Body of pancreas (tissue), 4 donors: ENCODE results near the gene HID1. TPM values are rescaled to one million over a fixed set of nuclear protein-coding genes. Genes with fewer than 3 reads are reported as not detected.

Experiments used
- ATAC-seq: fragments of 150-250 bp; one replicate; pipeline ENCODE4 v1.9.1; 2016
- DNase-seq, 4 donors: peaks; one replicate each; pipeline ENCODE4 v3.0.0-alpha.2; 2019
- H3K27ac ChIP-seq, 4 donors: fragments of 200-600 bp; sonication (generic); 1 replicate in 3 of 4; 2 replicates in 1 of 4; pipeline versions ENCODE4 v1.5.1 to v1.6.1; 2016 to 2019; ENCODE audit warnings: mild to moderate bottlenecking in 1 of 4, mixed read lengths in 1 of 4, moderate library complexity in 1 of 4
- H3K27me3 ChIP-seq, 2 donors: fragments of 200-600 bp; sonication (generic); one replicate each; pipeline ENCODE4 v1.6.0; 2016; ENCODE audit warnings: mild to moderate bottlenecking in 1 of 2
- H3K36me3 ChIP-seq, 2 donors: fragments of 200-600 bp; sonication (generic); replicated peaks in 1 of 2; 2 replicates each; pipeline ENCODE4 v1.5.1; 2016; ENCODE audit warnings: low read depth in 2 of 2; ENCODE audit not compliant: insufficient read depth in 1 of 2
- H3K4me1 ChIP-seq: fragments of 200-600 bp; sonication (generic); one replicate; pipeline ENCODE4 v1.6.0; 2016
- H3K4me3 ChIP-seq, 2 donors: fragments of 200-600 bp; sonication (generic); 1 replicate in 1 of 2; 2 replicates in 1 of 2; pipeline ENCODE4 v1.5.1; 2016 to 2019
- H3K9me3 ChIP-seq, 3 donors: fragments of 200-600 bp; sonication (generic); 1 replicate in 2 of 3; 2 replicates in 1 of 3; pipeline ENCODE4 v1.5.1; 2016
- POLR2A ChIP-seq, 3 donors: fragments of 450-650 bp; IDR thresholded peaks; one replicate each; pipeline ENCODE4 v1.6.1; 2016; ENCODE audit warnings: antibody characterized with exemption in 3 of 3, mild to moderate bottlenecking in 2 of 3
- WGBS, 2 donors: methylation state at CpG; one replicate each; pipeline ENCODE4 v1.1.5; 2017; 5-methylcytosine and 5-hydroxymethylcytosine counted together
- intact Hi-C: fragments of 100-400 bp; cut with DNase I; formaldehyde crosslinking; loops from one replicate; pipeline ENCODE4 v1.15.1; 2023
- total RNA-seq, 2 donors: library from RNA; depleted of rRNA; stranded (reverse); fragments of >200 nt; gene quantifications; one replicate each; pipeline ENCODE4 v1.1.0, GENCODE V29; 2016
- TF ChIP-seq, protein P1 (sequence below), 7 experiments: fragments of 450-650 bp in 4 of 7; fragments of 200-600 bp in 3 of 7; sonication (generic) in 3 of 7; IDR thresholded peaks; one replicate each; pipeline ENCODE4 v1.5.1; 2016 to 2019; ENCODE audit warnings: antibody characterized with exemption in 7 of 7

Gene HID1
- total RNA-seq, 2 donors from 2014 or later: 157 to 164 TPM

- WGBS, 2 donors: 92 to 94% methylated on average over 11 to 17 of the region's 17 CpGs
- Histone ChIP-seq H3K4me3 (no peak overlapping the region), H3K36me3 (peaks cover 0 to 3% of the 10 kb centered on the region in 2 donors), H3K4me1 (no peaks in the 10 kb centered on the region), H3K9me3 (no peaks in the 10 kb centered on the region), H3K27me3 (no peaks in the 10 kb centered on the region), H3K27ac (no peak overlapping the region)
- no peak for DNase-seq
- TF ChIP-seq POLR2A (IDR thresholded peaks at IDR 0.05): no peak
- TF ChIP-seq, protein P1, sequence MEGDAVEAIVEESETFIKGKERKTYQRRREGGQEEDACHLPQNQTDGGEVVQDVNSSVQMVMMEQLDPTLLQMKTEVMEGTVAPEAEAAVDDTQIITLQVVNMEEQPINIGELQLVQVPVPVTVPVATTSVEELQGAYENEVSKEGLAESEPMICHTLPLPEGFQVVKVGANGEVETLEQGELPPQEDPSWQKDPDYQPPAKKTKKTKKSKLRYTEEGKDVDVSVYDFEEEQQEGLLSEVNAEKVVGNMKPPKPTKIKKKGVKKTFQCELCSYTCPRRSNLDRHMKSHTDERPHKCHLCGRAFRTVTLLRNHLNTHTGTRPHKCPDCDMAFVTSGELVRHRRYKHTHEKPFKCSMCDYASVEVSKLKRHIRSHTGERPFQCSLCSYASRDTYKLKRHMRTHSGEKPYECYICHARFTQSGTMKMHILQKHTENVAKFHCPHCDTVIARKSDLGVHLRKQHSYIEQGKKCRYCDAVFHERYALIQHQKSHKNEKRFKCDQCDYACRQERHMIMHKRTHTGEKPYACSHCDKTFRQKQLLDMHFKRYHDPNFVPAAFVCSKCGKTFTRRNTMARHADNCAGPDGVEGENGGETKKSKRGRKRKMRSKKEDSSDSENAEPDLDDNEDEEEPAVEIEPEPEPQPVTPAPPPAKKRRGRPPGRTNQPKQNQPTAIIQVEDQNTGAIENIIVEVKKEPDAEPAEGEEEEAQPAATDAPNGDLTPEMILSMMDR (IDR thresholded peaks at IDR 0.05): no peak
- intact Hi-C loops: no loop called here
- no peak for ATAC-seq
These were observed 25.4 kb downstream of the HID1 start for GRCh38 chr17:74947041-74947754.

DNA sequence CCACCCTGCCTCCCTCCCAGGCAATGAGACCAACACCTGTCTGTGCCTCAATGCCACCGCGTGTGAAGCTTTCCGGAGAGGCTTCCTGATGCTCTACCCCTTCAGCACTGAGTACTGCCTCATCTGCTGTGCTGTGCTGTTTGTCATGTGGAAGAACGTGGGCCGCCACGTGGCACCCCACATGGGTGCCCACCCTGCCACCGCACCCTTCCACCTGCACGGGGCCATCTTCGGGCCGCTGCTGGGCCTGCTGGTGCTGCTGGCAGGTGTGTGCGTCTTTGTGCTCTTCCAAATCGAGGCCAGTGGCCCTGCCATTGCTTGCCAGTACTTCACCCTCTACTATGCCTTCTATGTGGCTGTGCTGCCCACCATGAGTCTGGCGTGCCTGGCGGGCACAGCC lies 25.9 kb downstream of the HID1 start:
- H3K36me3 ChIP-seq: peaks cover 0 to 2% of the 10 kb centered on the region in 2 donors
- 89 to 90% methylated on average over 5 to 14 of the region's 14 CpGs for whole genome bisulfite sequencing, 2 donors
- DNase-seq: no peak
- ATAC-seq: no peak
- TF ChIP-seq, protein P1 (IDR thresholded peaks at IDR 0.05): no peak
- TF ChIP-seq POLR2A (IDR thresholded peaks at IDR 0.05): no peak
- intact Hi-C loops: no loop called here
- H3K4me1 ChIP-seq: no peaks in the 10 kb centered on the region
- H3K9me3 ChIP-seq: no peaks in the 10 kb centered on the region
- no peak overlapping the region for H3K27ac ChIP-seq
- H3K27me3 ChIP-seq: no peaks in the 10 kb centered on the region
- no peak overlapping the region for H3K4me3 ChIP-seq

GRCh38 chr17:74945543-74945942 lies 27.0 kb downstream of the HID1 start:
- Histone ChIP-seq H3K9me3 (no peaks in the 10 kb centered on the region), H3K4me3 (no peak overlapping the region), H3K4me1 (no peaks in the 10 kb centered on the region), H3K27ac (no peak overlapping the region), H3K27me3 (no peaks in the 10 kb centered on the region), H3K36me3 (no peaks in the 10 kb centered on the region)
- ATAC-seq (no peak), DNase-seq (no peak)
- 38 to 43% methylated on average over 6 of the region's 6 CpGs for WGBS, 2 donors
- intact Hi-C loops: no loop called here
- TF ChIP-seq, protein P1 (IDR thresholded peaks at IDR 0.05): no peak
- TF ChIP-seq POLR2A (IDR thresholded peaks at IDR 0.05): no peak

DNA sequence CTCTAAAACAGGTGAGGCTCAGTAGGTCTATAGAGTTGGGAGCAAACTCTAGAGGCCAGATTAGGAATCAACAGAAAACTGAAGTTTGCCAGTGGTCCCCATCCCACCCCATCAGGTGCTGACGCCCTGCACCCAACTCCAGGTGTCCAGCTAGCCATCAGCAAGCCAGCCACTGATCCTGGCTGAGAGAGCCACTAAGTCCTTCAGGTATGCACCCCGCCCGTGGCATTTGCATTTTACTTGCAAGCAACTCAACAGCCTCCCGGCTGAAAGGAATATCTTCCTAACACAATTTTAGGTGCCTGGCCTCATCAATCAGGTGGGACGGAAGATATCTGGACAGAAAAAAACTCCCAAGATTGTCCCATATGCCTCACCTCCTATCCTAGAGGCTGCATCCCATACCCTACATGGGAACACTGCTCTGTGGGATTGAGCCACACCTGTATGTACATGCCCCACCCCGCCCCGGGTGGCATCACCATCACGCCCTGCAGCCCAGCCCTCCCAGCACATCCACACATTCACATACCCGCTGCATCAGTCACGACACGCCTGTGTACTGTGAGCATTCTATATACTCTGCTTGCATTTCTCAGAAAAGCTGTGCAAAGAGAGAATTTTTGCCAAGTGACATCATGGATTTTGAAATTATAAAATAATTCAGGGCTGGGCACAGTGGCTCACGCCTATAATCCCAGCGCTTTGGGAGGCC lies 28.6 kb downstream of the HID1 start:
- Histone ChIP-seq H3K9me3 (no peaks in the 10 kb centered on the region), H3K4me3 (no peak overlapping the region), H3K4me1 (no peaks in the 10 kb centered on the region), H3K36me3 (no peaks in the 10 kb centered on the region), H3K27ac (no peak overlapping the region), H3K27me3 (no peaks in the 10 kb centered on the region)
- WGBS, 2 donors: 70 to 81% methylated on average over 8 to 13 of the region's 13 CpGs
- DNase-seq (no peak), ATAC-seq (no peak)
- TF ChIP-seq, protein P1 (IDR thresholded peaks at IDR 0.05): no peak
- TF ChIP-seq POLR2A (IDR thresholded peaks at IDR 0.05): no peak
- intact Hi-C loops: no loop called here
